HG02884 (cell line): ENCODE data around the gene REX1BD.

ENCODE experiments used
- ATAC-seq: cut with Tn5 transposase; IDR thresholded peaks from one replicate; pipeline ENCODE4 v1.9.1; 2021; ENCODE audit warnings: mild to moderate bottlenecking, moderate library complexity; ENCODE audit not compliant: unreplicated experiment

The REX1BD gene

GRCh38 chr19:18612051-18612771, 23.6 kb downstream of the REX1BD start:
- no peak for ATAC-seq

GRCh38 chr19:18612772-18613588, 24.4 kb downstream of the REX1BD start, which contains the start of gene TMEM59L:
Gene TMEM59L (plus strand): TSS chr19:18612870. CDS start chr19:18612959, 89 bp downstream.
- no peak for ATAC-seq

GRCh38 chr19:18613589-18614234, 25.1 kb downstream of the REX1BD start:
- ATAC-seq = no peak

- ATAC-seq = no peak
Measured at GRCh38 chr19:18616023-18616422, 27.4 kb downstream of the REX1BD start.

GRCh38 chr19:18617562-18617961, 29.0 kb downstream of the REX1BD start:
- ATAC-seq = no peak

GRCh38 chr19:18618236-18618635, 29.6 kb downstream of the REX1BD start:
- no peak for ATAC-seq

- no peak for ATAC-seq
Measured at GRCh38 chr19:18620311-18620710, 31.7 kb downstream of the REX1BD start.

- ATAC-seq = no peak
Measured at GRCh38 chr19:18620902-18621301, 32.3 kb downstream of the REX1BD start.

GRCh38 chr19:18626906-18627305, 38.3 kb downstream of the REX1BD start:
- no peak for ATAC-seq

GRCh38 chr19:18629166-18630088, 40.8 kb downstream of the REX1BD start:
- ATAC-seq = no peak

GRCh38 chr19:18633321-18633720, 44.7 kb downstream of the REX1BD start:
- no peak for ATAC-seq

- no peak for ATAC-seq
Measured at GRCh38 chr19:18634612-18635297, 46.2 kb downstream of the REX1BD start.

GRCh38 chr19:18635831-18636182, 47.2 kb downstream of the REX1BD start:
- no peak for ATAC-seq

- ATAC-seq = peak; percentile 80
Measured at GRCh38 chr19:18636183-18636968, 47.8 kb downstream of the REX1BD start.

GRCh38 chr19:18636969-18637629, 48.5 kb downstream of the REX1BD start, which contains the start of gene KLHL26:
Gene KLHL26 (plus strand): TSS chr19:18637028. CDS start chr19:18637055, 27 bp downstream.
- no peak for ATAC-seq

- ATAC-seq = no peak
Measured at GRCh38 chr19:18637673-18638630, 49.4 kb downstream of the REX1BD start.

GRCh38 chr19:18639706-18640243, 51.2 kb downstream of the REX1BD start:
- no peak for ATAC-seq
